Neutrophil (primary cell): Measurements from ENCODE around the gene ADGRV1.

Experiments
- H3K27ac ChIP-seq: fragments of 200-600 bp; sonication (generic); 2 replicates; pipeline ENCODE4 v1.5.1; 2016; ENCODE audit warnings: mild to moderate bottlenecking, moderate library complexity
- H3K27me3 ChIP-seq: fragments of 200-600 bp; sonication (generic); 2 replicates; pipeline ENCODE4 v1.6.0; 2016; ENCODE audit warnings: mild to moderate bottlenecking
- H3K36me3 ChIP-seq: fragments of 200-600 bp; sonication (generic); 2 replicates; pipeline ENCODE4 v1.5.1; 2017
- H3K4me1 ChIP-seq, 2 experiments: fragments of 200-600 bp in 1 of 2; sonication (generic) in 1 of 2; 1 replicate in 1 of 2; 2 replicates in 1 of 2; pipeline versions ENCODE4 v1.5.1 to v1.6.1; 2013 to 2016; ENCODE audit warnings: low read depth in 1 of 2, low read length in 1 of 2, mild to moderate bottlenecking in 1 of 2, moderate library complexity in 1 of 2; ENCODE audit not compliant: control insufficient read depth in 1 of 2, insufficient read depth in 1 of 2
- H3K4me3 ChIP-seq, 2 experiments: fragments of 200-600 bp in 1 of 2; sonication (generic) in 1 of 2; 1 replicate in 1 of 2; 2 replicates in 1 of 2; pipeline ENCODE4 v1.5.1; 2013 to 2016; ENCODE audit warnings: low read depth in 1 of 2, low read length in 1 of 2, mild to moderate bottlenecking in 1 of 2, moderate library complexity in 1 of 2
- H3K9me3 ChIP-seq: fragments of 200-600 bp; sonication (generic); 2 replicates; pipeline ENCODE4 v1.5.1; 2016
- TF ChIP-seq, protein P1 (sequence below): fragments of 200-600 bp; sonication (generic); IDR thresholded peaks from 2 replicates; pipeline ENCODE4 v1.5.1; 2016; ENCODE audit warnings: antibody characterized with exemption

The ADGRV1 gene

DNA sequence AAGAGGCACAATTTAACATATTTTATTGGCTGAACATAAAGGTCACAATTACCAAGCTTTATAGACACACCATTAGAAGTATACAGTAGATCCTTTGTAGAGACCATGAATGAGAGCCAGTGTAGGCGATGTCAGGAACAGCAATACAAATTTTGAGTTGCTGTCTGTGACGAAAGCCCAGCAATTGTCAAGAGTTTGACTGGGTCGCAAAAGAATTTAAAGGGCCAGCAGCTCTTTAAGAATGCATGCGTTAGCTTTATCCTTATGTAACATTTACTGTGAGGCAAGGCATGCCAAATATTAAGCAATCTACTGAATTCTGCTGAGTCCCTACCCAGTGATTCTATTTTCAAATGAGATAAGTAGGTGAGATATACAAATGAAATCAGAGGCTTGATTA is 587.6 kb downstream of the ADGRV1 start:
- peak overlapping the region; percentile 84 for H3K27ac ChIP-seq
- peaks cover 62 to 73% of the 10 kb centered on the region in 2 experiments for H3K4me1 ChIP-seq
- no peaks in the 10 kb centered on the region for H3K9me3 ChIP-seq
- no peaks in the 10 kb centered on the region for H3K36me3 ChIP-seq
- TF ChIP-seq, protein P1, sequence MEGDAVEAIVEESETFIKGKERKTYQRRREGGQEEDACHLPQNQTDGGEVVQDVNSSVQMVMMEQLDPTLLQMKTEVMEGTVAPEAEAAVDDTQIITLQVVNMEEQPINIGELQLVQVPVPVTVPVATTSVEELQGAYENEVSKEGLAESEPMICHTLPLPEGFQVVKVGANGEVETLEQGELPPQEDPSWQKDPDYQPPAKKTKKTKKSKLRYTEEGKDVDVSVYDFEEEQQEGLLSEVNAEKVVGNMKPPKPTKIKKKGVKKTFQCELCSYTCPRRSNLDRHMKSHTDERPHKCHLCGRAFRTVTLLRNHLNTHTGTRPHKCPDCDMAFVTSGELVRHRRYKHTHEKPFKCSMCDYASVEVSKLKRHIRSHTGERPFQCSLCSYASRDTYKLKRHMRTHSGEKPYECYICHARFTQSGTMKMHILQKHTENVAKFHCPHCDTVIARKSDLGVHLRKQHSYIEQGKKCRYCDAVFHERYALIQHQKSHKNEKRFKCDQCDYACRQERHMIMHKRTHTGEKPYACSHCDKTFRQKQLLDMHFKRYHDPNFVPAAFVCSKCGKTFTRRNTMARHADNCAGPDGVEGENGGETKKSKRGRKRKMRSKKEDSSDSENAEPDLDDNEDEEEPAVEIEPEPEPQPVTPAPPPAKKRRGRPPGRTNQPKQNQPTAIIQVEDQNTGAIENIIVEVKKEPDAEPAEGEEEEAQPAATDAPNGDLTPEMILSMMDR: no peak
- H3K4me3 ChIP-seq: peak overlapping the region; percentile 19 to 48
- no peaks in the 10 kb centered on the region for H3K27me3 ChIP-seq

DNA sequence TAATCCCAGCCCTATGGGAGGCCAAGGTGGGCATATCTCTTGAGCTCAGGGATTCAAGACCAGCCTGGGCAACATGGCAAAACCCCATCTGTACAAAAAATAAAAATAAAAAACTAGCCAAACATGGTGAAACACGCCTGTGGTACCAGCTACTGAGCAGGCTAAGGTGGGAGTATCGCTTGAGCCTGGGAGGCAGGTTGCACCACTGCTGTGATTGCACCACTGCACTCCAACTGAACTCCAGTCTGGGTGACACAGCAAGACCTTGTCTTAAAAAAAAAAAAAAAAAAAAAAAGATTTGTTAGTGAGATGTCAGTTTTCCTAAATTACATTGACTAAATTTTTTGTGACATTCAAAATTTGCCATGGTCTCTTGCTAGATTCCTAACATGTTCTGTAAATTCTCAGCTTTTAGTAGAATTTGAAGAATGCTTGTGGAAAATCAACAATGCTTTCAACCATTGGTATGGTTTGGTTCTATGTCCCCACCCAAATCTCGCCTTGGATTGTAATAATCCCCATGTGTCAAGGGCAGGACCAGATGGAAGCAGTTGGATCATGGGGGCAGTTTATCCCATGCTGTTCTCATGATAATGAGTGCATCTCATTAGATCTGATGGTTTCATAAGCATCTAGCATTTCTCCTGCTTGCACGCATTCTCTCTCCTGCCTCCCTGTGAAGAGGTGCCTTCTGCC is 588.5 kb downstream of the ADGRV1 start:
- H3K27me3 ChIP-seq: no peaks in the 10 kb centered on the region
- peak overlapping the region; percentile 19 to 48 for H3K4me3 ChIP-seq
- H3K27ac ChIP-seq: peak overlapping the region; percentile 84
- TF ChIP-seq, protein P1: no peak
- H3K4me1 ChIP-seq: peaks cover 54 to 65% of the 10 kb centered on the region in 2 experiments
- no peaks in the 10 kb centered on the region for H3K36me3 ChIP-seq
- H3K9me3 ChIP-seq: no peaks in the 10 kb centered on the region

DNA sequence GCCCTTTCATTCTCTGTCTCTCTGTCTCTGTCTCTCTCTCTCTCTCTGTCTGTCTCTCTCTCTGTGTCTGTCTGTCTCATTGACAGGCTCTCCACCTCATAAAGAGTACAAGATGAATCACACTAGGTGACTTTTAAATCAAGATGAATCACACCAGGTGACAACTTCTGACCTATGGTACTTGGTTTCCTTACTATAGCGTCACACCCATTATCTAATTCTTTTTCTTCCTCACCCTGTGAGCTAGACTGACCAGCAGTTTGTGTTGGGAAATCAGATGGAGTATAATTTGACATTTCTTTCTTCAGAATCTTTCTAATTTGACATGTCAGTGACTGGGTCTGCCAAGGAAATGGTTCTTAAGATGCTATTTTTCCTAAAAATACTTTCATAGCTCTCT is 591.6 kb downstream of the ADGRV1 start:
- no peak overlapping the region for H3K4me3 ChIP-seq
- H3K4me1 ChIP-seq: peaks cover 40 to 47% of the 10 kb centered on the region in 2 experiments
- no peaks in the 10 kb centered on the region for H3K27me3 ChIP-seq
- TF ChIP-seq, protein P1: no peak
- H3K27ac ChIP-seq: peak overlapping the region; percentile 56
- no peaks in the 10 kb centered on the region for H3K36me3 ChIP-seq
- no peaks in the 10 kb centered on the region for H3K9me3 ChIP-seq

DNA sequence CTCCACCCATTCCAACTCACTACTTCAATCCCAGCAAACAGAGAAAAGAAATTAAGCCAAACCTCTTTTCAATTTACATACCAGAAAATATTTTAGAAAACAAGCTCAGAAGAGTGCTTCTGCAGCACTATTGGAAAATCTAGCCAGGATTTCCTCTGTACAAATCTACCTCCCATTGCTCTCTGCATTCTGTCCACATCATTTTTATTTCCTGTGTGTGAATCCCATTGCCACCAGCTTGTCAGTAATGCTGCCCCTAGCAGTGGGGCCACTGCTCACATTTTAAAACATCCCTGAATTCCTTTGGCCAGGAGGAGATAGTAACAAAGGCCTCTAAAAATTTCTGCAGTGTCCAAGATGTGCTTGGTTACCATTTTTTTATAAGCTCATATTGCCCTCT is 592.0 kb downstream of the ADGRV1 start:
- Histone ChIP-seq H3K27me3 (no peaks in the 10 kb centered on the region), H3K36me3 (no peaks in the 10 kb centered on the region), H3K4me1 (peaks cover 39 to 45% of the 10 kb centered on the region in 2 experiments), H3K27ac (peak overlapping the region; percentile 56), H3K4me3 (no peak overlapping the region), H3K9me3 (no peaks in the 10 kb centered on the region)
- TF ChIP-seq, protein P1: no peak

DNA sequence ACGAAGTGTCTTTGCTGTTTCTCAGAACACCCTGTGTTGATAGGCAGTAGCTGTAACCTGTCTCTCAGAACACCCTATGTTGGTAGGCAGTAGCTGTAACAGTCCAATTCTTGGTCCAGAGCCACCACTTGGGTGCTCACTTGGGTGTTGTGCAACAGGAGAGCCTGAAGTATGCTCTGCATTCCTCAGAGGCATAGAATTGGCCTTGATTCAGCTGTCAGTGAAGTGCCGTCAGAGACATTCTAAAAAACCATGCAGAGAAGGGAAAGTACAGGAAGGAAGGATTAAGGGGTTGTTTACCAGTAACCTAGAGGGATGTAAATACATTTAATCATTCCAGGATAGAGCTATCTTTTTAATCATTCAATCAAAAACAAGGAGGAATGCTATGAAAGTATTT is 593.4 kb downstream of the ADGRV1 start:
- Histone ChIP-seq H3K27me3 (no peaks in the 10 kb centered on the region), H3K9me3 (no peaks in the 10 kb centered on the region), H3K4me1 (peaks cover 32 to 43% of the 10 kb centered on the region in 2 experiments), H3K4me3 (no peak overlapping the region), H3K36me3 (no peaks in the 10 kb centered on the region), H3K27ac (no peak overlapping the region)
- TF ChIP-seq, protein P1: no peak
